ENCODE data around the gene LHX4.

The LHX4 gene

DNA sequence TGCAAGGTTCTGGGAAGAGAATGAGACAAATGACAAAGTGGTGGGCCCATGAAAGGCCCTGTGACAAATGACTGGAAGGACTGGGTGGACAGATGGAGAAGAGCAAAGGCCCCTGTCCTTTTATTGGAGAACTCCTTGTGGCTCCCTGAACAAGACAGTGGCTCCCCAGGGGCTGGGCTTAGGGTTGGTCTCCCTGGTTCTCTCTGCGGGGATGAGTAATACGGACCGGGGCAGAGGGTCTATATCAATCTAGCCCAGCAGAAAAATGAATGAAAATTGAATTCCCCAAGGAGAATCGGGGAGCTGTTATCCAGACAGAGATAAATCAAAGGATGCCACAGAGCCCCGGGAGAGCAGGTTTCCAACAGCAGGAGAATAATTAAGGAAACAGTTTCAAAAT is 5.2 kb upstream of the LHX4 start:
- no peak for DNase-seq (ENCODE audit: low read depth in 1 of 2, low spot score in 1 of 2)

- DNase-seq (ENCODE audit: low read depth in 1 of 2, low spot score in 1 of 2), result no peak
Observed at GRCh38 chr1:180225403-180225802, 4.7 kb upstream of the LHX4 start.

- DNase-seq (ENCODE audit: low read depth in 1 of 2, low spot score in 1 of 2), result no peak
Observed at GRCh38 chr1:180227861-180228647, 2.0 kb upstream of the LHX4 start.

- DNase-seq (ENCODE audit: low read depth in 1 of 2, low spot score in 1 of 2), result no peak
Observed at GRCh38 chr1:180228648-180229482, 1.2 kb upstream of the LHX4 start.

DNA sequence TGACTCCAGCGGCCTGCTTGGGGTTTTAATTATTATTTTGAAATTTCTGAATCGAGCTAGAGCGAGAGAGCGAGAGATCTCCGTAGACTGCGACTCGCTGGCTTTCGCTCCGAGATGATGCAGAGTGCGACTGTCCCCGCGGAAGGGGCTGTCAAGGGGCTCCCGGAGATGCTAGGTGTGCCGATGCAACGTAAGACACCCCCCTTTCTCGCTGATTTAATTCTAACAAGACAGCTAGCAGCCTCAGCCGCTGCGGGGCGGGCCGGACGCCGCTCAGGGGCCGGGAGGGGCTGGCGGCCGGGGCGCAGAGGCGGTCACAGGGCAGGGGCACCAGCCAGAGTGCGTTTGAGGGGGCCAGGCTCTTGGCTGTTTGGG is 339 bp downstream of the LHX4 start:
- no peak for DNase-seq (ENCODE audit: low read depth in 1 of 2, low spot score in 1 of 2)

DNA sequence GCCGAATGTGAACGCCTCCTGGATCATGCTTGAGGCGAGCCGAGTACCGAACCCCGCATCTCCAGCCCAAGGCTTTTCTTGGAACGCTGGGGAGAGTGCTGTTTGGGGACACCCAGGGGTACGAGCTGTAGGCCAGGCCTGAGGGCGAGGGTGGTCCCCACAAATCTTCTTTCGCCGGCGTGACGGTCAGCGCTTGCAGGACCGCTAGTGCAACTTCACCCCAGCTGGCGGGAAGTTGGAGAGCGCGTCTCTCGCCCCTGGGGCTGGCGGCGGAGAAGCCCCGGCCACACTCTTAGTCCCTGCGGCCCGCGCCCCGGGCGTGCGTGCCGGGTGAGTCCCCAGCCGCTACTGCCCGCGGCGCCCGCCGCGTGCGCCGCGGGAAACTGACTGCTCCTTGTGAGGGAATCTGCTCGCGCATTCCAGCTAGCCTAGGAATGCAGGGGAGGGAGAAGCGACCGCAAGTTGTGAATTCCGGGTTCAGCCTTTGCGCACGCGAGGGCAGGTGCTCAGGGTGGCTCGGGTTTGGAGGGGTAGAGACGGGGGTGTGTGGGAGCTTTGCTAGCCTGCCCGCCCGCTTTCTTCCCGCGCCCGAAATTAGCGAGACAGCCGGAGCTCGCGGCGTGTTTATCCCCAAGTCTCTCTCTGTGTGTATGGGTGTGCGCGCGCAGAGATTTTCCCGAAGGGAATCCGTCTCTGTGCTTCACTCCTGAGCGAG is 884 bp downstream of the LHX4 start:
- no peak for DNase-seq (ENCODE audit: low read depth in 1 of 2, low spot score in 1 of 2)

- no peak for DNase-seq (ENCODE audit: low read depth in 1 of 2, low spot score in 1 of 2)
Observed at GRCh38 chr1:180231506-180231921, 1.4 kb downstream of the LHX4 start.

DNA sequence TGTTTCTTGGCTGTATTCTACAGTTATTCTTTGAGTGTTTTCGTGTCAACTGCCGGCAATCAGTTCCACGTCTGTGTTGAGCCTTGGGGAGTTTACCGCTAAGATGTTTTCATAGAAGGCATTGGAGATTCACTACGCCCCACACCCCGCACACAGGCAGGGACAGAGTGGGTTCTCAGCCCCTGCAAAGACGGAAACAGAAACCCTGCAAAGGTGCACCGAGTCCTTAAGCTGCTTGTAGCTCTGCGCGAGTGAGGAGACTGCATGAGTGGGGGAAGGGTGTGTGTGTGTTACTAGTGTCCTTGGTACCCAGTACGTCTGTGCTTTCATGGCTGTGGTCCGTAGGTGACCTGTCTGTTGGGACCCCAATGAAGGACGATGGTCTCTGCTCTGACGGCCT is 1.9 kb downstream of the LHX4 start:
- no peak for DNase-seq (ENCODE audit: low read depth in 1 of 2, low spot score in 1 of 2)

DNA sequence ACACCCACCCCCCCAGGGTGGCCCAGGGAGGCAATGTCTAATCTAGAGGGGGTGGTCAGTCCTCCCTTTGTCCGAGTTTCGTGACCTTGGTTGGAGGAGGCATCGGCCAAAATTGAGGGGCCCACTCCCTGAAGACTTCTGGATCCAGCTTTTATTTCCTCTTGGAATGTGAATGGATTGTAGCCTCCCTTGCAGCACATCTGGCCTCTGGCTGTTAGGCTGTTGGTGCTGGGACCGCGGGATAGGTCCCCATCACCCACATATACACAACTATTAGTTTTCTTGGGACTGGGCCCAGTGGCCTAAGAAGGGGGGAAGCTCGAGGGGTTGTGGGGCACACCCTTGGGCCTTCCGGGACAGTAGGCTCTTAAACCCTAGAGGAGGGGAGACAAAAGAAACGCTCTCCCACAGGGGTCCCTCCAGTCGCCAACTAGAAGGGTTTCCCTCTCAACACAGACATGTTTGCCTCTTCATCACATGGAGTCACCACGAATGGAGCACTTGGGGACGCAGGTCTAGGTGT is 2.5 kb downstream of the LHX4 start:
- no peak for DNase-seq (ENCODE audit: low read depth in 1 of 2, low spot score in 1 of 2)

- DNase-seq (ENCODE audit: low read depth in 1 of 2, low spot score in 1 of 2), result no peak
Observed at GRCh38 chr1:180233191-180234011, 3.3 kb downstream of the LHX4 start.

GRCh38 chr1:180234369-180235076 is 4.5 kb downstream of the LHX4 start:
- no peak for DNase-seq (ENCODE audit: low read depth in 1 of 2, low spot score in 1 of 2)

DNA sequence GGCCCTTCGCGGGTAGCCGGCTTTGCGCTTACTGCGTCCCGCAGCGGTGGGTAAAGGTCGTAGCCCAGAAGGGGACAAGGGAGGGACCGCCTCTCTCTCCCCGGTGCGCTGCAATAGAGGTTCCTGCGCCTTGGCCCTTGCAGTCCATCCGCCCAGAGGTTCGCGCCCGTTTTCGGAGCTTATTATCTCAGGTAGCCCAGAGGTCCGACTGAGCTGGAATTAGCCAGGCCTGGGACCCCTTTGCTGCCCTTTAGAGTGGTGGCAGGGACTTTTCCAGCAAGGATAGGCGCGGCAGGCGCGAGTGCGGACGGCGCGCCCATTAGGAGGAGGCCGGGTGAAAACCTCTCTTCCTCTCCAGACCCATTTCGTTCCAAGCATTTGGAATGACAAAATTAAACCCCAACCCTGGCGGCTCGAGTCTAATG is 5.0 kb downstream of the LHX4 start:
- DNase-seq (ENCODE audit: low read depth in 1 of 2, low spot score in 1 of 2), result no peak

DNA sequence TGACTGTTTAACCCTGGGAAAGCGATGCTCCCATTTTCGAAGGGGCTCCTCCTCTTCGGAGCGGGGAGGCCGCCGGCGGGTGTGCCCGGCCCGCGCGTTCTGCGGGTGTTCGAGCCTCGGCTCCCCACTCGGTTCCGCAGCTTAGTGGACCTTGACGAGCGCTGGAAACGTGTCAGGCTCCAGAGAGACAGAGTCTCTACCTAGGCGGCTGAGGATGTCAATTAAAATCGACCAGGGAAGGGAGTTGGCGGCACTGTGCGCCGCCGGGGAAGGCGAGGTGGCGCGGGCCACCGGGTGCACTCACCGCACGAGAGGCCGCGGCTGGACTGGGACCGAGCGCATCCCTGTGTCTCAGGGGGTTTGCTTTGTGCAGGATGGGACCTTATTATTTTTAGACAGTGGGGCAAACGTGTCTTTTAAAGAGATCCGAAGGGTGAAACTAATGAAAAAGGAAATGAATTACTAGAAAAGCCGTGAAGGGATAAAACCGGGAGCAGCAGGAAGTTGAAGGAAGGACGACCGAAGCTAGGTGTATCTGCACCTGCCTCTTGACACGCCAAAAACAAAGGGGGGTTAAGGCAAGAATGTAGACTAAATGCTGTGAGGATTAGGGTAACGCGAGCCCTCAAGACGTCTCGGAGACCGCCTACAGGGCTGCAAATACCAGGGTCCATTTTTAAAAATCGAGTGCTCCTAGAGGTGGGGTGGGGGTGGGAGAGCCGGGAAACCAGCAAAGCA is 5.6 kb downstream of the LHX4 start:
- no peak for DNase-seq (ENCODE audit: low read depth in 1 of 2, low spot score in 1 of 2)

GRCh38 chr1:180236698-180237509 is 6.8 kb downstream of the LHX4 start:
- DNase-seq (ENCODE audit: low read depth in 1 of 2, low spot score in 1 of 2), result no peak

GRCh38 chr1:180237869-180238476 is 7.9 kb downstream of the LHX4 start:
- DNase-seq (ENCODE audit: low read depth in 1 of 2, low spot score in 1 of 2), result no peak

GRCh38 chr1:180238675-180239074 is 8.6 kb downstream of the LHX4 start:
- no peak for DNase-seq (ENCODE audit: low read depth in 1 of 2, low spot score in 1 of 2)

DNA sequence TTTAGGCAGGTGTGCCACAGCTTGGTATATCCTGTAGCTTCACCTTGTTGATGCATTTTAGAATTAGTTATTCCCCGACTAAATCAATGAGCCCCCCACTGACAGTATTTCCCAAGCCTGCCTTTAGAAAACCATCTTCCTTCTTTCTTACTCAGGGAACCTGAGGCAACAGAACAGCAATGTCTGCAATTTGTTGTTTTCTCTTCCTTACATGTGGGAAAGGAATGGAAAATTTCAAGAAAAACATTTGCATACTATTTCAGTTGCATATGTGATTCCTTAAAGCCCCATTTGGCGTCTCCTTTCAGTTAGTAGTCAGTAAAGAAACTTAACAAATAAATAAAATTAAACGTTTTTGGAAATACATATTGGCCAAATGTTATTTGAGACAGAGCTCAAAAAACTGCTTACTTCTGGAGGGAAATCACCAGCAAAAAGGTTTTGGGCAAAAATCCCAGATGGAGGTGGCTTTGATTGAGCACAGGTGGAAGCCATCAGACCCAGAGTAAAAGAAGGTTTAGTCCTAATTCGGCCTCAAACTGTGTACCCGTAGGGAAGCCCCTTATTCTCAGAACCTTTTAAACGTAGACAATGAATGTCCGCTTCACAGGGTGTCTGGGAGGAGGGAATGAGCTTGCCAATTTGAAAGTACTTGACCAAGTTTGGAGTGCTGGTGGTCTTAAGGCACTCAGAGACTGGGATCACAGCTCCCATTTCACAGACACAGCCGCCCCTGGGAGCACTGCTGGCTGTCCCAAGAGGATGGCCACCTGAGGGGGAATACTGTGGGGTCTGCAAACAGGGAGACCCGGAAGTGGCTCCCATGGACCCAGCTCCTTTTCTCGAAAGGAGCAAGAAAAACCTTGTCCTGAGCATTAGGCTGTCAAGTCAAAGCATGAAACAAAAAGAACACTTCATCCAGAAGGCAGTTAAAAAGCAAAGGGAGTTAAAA is 9.4 kb downstream of the LHX4 start:
- no peak for DNase-seq (ENCODE audit: low read depth in 1 of 2, low spot score in 1 of 2)

Measured in activated CD4-positive, alpha-beta T cell treated with anti-CD3 and anti-CD28 coated beads, Interleukin-2, amount 50 U/mL, for 24 hours (primary cell).